GM19467 (cell line): ENCODE data around the gene ZFPM1.
"Not testable (repeated sequence)": the region's sequence is repeated elsewhere in the genome, so short reads cannot be mapped to it uniquely, and the experiment has no call there.

ENCODE experiments used
- ATAC-seq: cut with Tn5 transposase; IDR thresholded peaks from one replicate; pipeline ENCODE4 v1.9.1; 2021; ENCODE audit warnings: mild to moderate bottlenecking, moderate library complexity; ENCODE audit not compliant: unreplicated experiment

Gene ZFPM1

DNA sequence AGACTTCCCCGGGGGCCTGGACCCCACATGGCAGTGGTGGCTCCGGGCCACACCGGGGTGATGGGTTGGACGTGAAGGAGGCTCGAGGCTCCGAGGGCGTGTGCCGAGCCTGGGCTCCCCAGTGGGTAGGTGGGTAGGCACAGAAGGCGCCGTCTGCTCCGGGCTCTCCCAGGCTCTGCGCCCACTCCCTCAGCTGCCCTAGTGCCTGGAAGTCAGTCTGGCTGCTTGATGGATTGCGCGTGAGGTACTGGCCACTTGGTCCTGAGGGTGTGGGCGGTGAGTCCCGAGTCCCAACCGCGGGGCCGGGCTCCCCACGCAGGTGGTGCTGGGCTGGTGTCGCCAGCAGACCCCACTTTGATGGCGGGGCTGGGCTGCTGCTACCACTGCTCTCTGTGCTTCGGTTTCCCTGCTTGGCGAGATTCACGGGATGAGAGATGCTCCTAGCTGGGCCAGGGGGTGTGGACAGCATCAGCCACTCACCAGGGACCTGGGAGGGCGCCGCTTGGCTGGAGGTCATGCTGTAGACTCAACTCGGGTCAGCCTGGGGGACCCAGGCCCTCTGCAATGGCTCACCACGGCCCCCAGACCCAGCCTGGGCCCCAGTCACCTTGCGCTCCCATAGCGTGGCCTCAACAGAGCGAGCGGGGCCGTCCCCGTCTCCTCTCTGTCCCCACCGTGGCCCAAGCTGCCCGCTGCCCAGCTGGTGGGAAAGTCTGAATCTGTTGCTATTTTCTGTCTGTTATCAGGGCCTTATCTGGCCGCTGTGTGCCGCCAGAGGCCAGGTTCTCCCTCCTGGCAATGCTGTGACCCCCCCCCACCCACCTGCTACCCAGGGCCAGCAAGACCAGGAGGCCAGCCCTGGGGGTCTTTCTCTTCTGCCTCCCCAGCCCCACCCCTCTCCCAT, 26.1 kb downstream of the ZFPM1 start:
- ATAC-seq: no peak

DNA sequence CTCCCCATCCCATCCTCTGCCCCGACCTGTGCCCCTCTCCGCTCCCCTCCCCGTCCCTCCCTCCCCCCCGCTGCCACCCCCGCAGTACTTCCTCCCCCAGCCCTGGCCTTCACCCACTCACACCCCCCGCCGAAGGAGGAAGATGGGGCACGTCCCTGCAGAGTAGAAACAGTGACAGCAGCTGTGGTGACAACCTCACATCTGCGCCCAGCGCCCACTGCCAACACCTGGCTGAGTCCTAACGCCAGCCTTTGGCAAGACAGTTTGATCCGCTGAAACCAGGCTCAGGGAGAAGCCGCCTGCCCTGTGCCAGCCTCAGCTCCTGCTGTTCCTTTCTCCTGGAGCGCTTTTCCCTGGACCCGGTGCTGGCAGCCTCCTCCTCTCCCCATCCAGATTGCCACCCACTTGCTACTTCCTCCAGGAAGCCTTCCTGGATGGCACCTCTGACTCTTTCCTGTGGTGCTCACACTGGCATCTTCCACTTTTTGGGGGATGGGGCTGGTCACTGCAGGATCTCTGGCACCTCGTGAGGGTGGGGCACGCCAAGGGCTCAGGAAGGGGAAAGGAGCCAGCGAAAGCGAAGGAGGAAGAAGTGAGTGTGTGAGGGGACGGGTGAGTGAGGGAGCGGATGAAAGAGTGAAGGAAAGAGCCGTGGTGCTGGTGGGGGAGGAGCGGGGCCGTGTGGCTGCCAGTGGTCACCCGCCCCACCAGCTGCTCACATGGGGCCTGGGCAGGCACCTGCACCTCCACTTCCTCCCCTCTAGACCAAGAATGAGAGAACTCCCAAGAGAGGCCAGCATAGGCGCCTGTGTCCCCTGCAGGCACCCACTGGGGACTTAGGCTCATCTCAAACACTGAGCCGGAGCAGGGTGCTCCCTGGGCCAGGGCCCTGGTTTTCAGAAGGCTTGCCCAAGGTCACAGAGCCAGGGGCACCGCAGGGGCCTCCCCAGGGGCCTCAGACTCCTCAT, 27.0 kb downstream of the ZFPM1 start:
- ATAC-seq: no peak

DNA sequence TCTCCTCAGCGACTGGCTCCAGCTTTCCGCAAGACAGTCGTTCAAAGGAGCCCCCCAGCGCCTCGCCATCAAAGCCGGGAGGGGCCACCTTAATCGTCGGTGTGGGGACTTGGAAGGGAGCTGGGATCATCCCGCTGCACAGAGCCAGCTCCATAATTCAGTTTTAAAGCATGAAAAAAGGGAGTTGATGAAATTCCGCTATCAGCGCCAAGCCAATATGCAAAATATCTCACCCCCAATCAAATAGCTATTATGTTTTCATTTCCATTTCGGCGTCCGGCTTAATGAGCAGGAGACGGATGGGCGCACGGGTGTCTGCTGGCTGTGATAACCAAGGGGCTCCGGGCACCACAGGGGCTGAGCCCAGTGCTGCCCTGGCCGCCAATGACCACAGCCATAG, 27.7 kb downstream of the ZFPM1 start:
- ATAC-seq: no peak

- ATAC-seq: no peak
These were observed 28.8 kb downstream of the ZFPM1 start for GRCh38 chr16:88481851-88482250.

DNA sequence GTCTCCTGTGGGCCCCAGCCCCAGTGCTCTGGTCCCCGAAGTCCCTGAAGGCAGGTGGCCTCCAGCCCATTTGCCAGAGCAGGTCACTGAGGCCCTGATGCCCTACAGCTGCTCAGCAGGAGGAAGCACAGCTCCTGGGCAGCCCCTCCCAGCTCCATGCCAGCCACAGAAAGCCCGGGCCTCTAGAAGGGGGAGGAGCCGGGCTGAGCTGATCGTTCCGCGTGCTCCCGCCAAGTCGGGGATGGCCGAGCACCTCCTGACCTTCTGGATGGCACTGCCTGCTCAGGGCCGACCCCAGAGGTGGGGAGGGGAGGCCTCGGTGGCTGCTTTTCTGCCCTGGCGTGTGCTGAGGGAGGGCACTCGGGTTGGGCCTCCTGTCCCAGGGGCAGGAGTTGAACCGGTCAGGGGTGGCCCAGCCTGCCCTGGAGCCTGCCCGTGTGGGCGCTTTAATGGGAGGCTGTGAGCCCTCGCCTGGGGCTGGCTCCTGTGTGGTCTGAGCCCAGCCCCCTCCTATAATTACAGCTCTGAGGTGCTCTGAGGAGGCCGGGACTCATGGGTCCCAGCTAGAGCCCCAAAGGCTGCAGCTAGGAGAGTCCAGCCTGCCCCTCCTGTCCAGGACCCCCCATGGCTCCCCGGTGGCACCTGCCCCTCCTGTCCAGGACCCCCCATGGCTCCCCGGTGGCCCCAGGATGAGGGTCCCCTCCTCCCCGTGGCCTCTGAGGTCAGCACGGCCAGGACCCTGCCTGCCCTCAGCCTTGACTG, 29.7 kb downstream of the ZFPM1 start:
- ATAC-seq: no peak

DNA sequence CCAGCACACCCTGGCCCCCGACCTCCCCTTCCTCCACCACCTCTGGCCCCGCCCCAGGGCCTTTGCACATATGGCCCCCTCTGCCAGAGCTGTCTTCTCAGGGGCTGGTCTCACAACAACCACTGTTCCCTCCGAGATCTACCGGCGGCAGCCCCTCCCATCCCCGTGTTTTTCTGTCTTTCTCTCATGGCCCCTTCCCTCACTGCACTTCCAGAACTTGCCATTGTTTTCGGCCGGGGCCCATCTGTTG, 30.2 kb downstream of the ZFPM1 start:
- ATAC-seq: no peak

DNA sequence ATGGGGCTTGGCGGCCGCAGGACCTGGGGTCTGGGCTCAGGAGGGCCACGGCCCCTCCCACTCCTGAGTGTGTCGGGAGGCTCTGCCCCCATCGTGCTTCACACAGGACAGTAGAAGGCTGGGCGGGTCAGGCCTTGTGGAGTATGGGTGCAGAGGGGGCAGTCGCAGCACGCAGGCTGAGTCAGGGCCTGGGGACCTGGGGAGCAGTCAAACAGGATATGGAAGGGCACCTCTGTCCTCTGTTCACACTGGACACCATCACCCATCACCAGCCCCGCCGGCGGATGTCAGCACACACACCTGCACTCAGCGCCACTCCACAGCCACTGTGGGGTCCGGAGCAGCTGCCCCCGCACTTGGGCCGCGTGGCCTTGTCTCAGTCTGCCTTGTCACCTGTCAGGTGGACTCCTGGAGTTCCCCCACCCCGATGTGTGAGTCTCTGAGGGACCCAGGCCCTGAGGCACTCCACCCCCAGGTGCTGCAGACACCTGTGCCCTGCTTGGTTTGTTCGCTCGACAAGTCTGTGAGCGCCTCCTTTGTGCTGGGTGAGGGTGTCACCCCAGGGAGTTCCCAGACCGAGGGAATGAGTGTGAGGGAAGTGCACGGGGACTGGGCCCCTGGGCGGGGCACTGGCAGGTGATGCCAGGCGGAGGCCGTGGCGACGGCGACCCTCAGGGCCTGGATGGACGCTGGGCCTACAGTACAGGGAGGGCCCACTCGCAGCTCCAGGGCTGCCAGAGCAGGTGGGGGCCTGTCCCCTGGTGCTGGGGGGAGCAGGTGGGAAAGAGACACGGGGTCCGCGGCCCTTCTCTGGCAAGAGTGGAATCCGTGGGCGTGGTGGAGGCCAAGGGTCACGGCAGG, 31.7 kb downstream of the ZFPM1 start:
- ATAC-seq: no peak

DNA sequence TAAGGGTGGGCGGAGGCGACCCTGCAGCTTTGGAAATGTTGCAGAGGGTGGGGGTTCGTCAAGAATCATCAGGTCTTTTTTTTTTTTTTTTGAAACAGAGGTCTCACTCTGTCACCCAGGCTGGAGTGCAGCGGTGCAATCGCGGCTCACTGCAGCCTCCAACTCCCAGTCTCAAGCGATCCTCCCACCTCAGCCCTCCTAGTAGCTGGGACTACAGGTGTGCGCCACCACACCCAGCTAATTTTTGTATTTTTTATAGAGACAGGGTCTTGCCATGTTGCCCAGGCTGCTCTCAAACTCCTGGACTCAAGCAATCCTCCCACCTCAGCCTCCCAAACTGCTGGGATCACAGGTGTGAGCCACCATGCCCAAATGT, 32.3 kb downstream of the ZFPM1 start:
- ATAC-seq: not testable (repeated sequence)

DNA sequence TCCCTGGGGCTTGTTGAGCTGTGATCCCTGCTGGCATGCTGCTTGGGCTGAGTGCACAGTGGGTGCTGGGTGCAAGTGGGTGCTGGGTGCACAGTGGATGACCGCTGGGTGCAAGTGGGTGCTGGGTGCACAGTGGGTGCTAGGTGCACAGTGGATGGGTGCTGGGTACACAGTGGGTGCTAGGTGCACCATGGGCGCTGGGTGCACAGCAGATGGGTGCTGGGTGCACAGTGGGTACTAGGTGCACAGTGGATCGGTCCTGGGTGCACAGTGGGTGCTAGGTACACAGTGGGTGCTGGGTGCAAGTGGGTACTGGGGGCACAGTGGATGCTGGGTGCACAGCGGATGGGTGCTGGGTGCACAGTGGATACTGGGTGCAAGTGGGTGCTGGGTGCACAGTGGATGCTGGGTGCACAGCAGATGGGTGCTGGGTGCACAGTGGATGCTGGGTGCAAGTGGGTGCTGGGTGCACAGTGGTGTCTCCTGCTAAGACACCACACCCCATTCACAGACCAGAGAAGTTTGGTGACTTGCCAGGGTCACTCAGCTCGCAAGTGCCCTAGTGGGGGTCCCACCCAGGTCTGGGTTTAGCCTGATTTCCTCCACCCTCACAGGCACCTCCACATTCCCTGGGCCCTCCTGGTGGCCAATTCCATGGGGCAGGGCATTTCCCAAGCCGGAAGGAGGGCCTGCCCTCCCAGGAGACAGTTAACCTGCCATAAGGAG, 33.5 kb downstream of the ZFPM1 start:
- no peak for ATAC-seq

DNA sequence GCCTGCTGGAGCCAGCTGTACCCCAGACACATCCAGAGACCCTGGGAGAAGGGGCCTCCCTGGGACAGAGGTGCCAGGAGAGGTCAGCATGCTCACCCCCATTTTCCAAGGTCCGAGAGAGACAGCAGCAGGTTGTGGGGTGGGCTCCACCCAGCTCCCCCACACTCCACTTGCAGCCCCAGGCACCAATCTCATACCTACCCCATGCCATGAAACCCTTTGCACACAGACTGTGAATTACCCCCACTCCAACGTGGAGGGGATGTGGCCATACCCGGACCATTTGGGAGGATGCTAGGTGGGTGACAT, 34.0 kb downstream of the ZFPM1 start:
- no peak for ATAC-seq

DNA sequence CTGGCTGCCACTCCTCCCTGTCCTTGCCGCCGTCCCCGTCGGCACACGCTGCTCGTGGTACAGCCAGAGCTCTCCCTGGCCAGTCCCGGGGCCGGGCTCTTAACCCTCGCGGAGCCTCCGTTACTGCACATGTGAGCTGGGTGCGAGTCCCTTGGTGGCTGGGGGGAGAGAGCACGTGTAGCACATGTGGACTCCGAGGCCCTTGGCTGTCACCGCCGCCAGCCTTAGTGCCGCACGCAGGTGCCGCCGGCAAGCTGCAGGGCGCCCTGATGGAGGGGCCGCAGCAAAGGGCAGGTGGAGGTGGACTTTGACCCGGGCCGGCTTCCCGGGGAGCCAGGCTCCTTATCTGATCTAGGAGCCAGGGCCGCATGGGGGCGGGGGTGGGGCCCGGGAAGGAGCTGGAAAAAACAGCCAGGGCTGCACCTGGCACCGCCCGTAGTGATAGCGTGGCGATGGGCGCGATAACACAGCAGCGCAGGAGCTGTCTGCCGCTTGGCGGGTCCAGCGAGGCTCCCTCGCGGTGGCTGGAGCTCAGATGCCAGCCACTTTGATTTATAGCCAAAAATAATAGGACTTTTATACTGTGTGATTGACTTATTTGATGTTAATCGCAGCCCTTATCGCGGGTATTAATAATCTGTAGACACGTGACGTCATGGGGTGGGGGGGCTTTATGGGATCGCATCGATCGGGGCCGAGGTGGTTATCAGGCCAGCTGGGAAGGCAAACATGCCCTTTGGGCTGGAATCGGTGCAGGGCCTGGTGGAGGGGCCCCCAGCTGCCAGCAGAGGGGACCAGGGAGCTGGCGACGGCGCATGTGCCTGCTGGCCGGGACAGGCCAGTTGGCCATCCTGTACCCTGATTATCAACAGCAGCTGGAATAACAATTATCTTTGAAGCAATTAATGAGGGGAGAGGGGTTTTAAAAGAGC, 35.1 kb downstream of the ZFPM1 start:
- no peak for ATAC-seq

DNA sequence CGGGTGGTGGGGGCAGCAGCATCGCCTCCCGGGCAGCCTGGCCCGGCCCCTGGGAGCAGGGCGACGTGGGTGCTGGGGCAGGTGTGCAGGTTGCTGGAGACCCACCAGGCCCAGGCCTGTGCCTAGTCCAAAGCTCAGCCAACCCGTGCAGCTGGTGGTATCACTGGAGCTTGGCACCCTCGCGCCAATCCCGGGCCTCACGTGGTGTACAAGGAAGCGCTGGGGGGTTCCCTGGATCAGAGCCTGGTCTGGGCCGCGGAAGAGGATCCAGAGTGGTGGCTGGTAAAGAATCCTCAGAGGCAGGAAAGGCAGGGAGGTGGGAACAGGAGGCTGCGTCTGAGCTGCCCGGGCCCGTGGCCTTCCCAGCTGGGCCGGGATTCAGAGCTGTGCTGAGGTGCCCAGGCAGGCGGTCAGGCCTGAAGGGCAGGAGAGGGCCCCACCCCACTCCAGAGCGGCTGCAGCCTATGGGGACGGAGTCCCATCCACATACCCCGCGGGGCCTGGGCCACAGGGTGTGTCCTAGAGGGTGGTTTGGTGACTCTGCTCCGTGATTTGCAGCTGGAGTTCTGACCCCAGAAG, 36.2 kb downstream of the ZFPM1 start:
- no peak for ATAC-seq

- ATAC-seq: no peak
These were observed 38.0 kb downstream of the ZFPM1 start for GRCh38 chr16:88491001-88491559.

DNA sequence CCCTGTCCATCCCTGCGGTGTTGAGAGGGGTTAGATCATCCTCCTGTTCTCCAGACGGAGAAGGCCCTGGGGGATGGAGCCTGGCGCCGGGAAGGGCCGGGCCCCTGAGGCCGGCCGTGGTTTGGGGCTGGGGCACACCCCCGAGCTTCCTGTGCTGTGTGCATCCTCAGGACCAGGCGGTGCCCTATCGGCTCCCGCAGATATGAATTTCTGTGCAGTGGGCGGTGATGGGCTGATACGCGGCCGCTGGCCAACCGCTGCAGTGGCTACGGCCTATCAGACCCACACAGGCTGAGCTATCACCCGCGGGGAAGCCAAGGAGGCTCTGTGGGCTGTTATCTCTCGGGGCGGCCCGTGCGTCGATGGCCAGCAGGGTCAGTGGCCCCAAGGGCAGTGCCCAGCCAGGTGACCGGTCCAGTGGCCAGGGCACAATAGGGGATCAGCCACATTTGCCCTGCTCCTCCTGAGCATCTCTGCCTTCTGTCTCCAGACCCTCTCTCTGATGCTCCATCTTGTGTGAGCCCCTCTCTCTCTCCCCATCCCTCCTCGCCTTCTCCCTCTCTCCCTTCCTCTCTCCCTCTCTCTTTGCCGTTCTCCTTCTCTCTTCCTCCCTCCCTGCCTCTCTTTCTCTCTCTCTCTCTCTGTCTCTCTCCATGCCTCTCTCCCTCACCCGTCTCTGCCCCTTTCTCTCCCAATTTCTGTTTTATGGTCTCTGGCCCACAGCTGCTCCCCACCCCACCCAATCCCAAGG, 38.7 kb downstream of the ZFPM1 start:
- no peak for ATAC-seq

DNA sequence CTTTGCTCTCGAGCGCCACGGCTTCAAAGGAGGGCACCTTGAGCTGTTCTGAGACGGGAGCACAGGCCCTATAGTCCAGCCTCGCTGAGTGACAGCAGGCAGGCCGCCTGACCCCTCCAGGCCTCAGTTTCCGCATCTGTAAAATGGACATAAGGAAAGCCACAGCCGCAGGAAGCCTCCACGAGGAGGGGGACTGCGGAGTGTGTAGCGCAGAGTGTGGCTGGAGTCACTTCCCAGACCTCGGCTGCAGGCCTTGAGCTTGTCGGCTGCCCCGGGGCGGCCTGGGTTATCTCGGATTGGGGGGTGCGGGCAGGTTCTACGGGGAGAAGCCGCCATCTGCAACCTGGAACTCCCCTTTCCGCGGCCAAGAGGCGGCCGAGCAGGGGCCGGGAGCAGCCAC, 40.8 kb downstream of the ZFPM1 start:
- no peak for ATAC-seq

GRCh38 chr16:88494335-88495154, 41.5 kb downstream of the ZFPM1 start:
- no peak for ATAC-seq
